Memory B cell (primary cell): ENCODE measurements around the gene CNDP1.

Experiments used
- ATAC-seq: fragments of 150-1000 bp; cut with Tn5 transposase; 2 replicates; pipeline ENCODE4 v1.10.0; 2021; ENCODE audit warnings: low read depth, mild to moderate bottlenecking, moderate library complexity
- DNase-seq, 2 donors: peaks; one replicate each; pipeline ENCODE4 v3.0.0; 2022; ENCODE audit warnings: low spot score in 2 of 2
- H3K27ac Mint-ChIP-seq: one replicate; pipeline ENCODE4 v1.8.0; 2022; ENCODE audit warnings: mild to moderate bottlenecking, moderate library complexity, mixed read lengths
- H3K27me3 Mint-ChIP-seq: one replicate; pipeline ENCODE4 v1.8.0; 2022; ENCODE audit warnings: mixed read lengths
- H3K36me3 Mint-ChIP-seq: one replicate; pipeline ENCODE4 v1.8.0; 2022; ENCODE audit warnings: mild to moderate bottlenecking, mixed read lengths
- H3K4me1 Mint-ChIP-seq: one replicate; pipeline ENCODE4 v1.8.0; 2022; ENCODE audit warnings: mixed read lengths
- H3K4me3 Mint-ChIP-seq: one replicate; pipeline ENCODE4 v1.8.0; 2022; ENCODE audit warnings: mild to moderate bottlenecking, moderate library complexity, mixed read lengths
- H3K9me3 Mint-ChIP-seq: one replicate; pipeline ENCODE4 v1.8.0; 2022; ENCODE audit warnings: mixed read lengths

Gene CNDP1

DNA sequence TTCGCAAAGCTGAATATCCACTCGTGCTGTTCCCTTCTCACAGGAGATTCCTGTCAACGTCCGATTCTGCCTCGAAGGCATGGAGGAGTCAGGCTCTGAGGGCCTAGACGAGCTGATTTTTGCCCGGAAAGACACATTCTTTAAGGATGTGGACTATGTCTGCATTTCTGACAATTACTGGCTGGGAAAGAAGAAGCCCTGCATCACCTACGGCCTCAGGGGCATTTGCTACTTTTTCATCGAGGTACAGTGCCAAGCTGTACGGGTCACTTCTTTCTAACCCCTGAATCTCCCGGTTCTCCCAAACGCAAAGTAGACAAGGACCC, 23.6 kb upstream of the CNDP1 start:
- Mint-ChIP-seq H3K4me3 (no peak overlapping the region), H3K27me3 (no peaks in the 10 kb centered on the region), H3K36me3 (peaks cover 49% of the 10 kb centered on the region), H3K27ac (no peak overlapping the region), H3K9me3 (no peaks in the 10 kb centered on the region), H3K4me1 (peaks cover 12% of the 10 kb centered on the region)
- no peak for ATAC-seq
- no peak for DNase-seq

DNA sequence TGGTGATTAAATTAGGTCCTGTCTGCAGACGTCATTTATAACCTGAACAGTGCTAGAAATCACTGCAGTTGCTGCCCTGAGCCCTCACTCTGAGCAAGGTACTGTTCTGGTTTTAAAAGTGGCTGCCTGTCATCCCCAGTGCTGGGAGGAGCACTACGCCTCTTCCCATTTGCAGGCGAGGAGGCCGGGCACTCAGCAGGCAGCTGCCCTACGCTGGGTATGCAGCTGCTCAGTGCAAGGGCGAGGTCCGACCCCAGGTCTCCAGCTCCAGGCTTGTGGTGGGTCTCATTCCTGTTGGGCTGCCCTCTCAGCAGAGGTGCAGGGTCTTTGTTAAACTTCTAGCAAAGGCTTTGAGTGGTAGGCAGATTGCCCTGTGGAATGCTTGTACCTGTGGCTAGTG, 22.5 kb upstream of the CNDP1 start:
- Mint-ChIP-seq H3K4me1 (peaks cover 9% of the 10 kb centered on the region), H3K36me3 (peaks cover 42% of the 10 kb centered on the region), H3K27ac (no peak overlapping the region), H3K4me3 (no peak overlapping the region), H3K27me3 (no peaks in the 10 kb centered on the region), H3K9me3 (no peaks in the 10 kb centered on the region)
- DNase-seq (no peak), ATAC-seq (no peak)

DNA sequence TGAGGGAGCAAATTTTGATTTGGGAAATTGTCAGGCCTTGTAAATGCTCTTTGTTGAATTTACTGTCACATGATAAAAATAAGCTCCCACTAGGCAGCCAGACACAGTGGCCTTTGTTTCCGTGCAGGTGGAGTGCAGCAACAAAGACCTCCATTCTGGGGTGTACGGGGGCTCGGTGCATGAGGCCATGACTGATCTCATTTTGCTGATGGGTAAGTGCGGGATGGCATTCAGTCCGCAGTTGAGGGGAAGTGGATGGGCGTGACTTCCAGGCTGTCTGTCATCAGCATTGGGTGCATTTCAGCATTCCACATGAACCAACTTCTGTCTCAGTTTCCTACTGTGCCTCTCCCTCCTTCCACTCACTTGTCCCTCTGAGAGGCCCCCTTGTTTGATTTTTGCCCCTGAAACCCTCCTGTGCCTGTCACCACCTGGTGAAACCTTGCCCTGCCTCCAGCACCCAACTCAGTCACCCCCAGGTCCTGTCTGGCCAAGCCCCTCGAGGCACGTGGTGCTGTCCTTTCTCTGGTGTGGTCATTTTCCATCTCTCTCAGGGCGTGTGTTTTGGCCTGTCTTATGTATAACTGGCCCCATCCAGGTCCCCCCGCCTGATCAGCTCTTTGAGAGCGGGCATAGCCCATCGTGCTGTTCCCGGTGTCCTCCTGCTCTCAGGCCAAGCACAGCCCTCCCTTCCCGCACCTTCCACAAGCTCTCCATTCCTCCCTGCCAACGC, 21.8 kb upstream of the CNDP1 start:
- no peaks in the 10 kb centered on the region for H3K27me3 Mint-ChIP-seq
- H3K9me3 Mint-ChIP-seq: no peaks in the 10 kb centered on the region
- H3K4me1 Mint-ChIP-seq: peaks cover 9% of the 10 kb centered on the region
- DNase-seq (no peak), ATAC-seq (no peak)
- no peak overlapping the region for H3K27ac Mint-ChIP-seq
- peaks cover 39% of the 10 kb centered on the region for H3K36me3 Mint-ChIP-seq
- H3K4me3 Mint-ChIP-seq: no peak overlapping the region

DNA sequence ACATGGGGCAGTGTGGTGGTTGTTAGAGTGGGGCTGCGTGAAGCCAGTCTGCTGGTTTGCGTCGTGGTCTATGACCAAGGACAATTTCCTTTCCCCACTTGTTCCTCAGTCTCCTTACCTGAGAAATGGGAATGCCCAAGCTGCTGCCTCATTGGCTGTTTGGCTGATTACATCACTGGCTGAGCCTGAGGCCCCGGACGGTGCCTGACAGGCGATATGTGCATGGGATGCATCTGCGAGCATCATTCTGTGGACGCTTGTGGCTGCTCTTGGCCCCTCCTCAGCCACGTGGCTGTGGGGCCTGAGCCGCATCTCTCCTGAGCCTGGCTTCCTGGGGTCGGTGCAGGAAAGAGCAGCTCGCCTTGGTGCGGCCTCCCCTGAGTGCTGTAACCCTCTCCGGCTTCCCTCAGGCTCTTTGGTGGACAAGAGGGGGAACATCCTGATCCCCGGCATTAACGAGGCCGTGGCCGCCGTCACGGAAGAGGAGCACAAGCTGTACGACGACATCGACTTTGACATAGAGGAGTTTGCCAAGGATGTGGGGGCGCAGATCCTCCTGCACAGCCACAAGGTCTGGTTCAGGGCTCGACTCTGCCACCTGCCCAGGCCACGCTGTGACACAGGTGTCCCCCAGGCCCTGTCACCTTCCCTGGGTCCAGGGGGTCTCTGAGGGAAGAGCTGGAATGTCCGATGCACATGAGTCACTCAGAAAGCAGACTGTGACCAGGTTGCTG, 21.0 kb upstream of the CNDP1 start:
- H3K4me1 Mint-ChIP-seq: peaks cover 9% of the 10 kb centered on the region
- peaks cover 38% of the 10 kb centered on the region for H3K36me3 Mint-ChIP-seq
- H3K27ac Mint-ChIP-seq: no peak overlapping the region
- no peaks in the 10 kb centered on the region for H3K9me3 Mint-ChIP-seq
- no peak overlapping the region for H3K4me3 Mint-ChIP-seq
- no peaks in the 10 kb centered on the region for H3K27me3 Mint-ChIP-seq
- ATAC-seq: no peak
- no peak for DNase-seq

DNA sequence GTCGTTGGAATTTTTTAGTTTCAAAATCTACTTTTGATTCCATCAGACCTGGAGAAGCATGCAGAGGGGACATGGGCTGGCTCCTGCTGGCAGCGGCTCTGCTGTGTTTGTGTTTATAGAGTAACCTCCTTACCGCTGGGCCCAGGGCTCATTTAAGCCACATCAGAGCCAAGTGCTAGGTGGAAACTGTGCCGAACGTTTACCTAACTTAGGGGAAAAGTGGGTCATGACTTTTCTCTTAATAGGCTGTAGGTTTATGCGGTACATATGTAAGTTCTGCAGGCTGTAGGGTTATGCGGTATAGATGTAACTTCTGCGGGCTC, 20.5 kb upstream of the CNDP1 start:
- ATAC-seq (no peak), DNase-seq (no peak)
- Mint-ChIP-seq H3K9me3 (no peaks in the 10 kb centered on the region), H3K4me3 (no peak overlapping the region), H3K36me3 (peaks cover 40% of the 10 kb centered on the region), H3K4me1 (peaks cover 9% of the 10 kb centered on the region), H3K27me3 (no peaks in the 10 kb centered on the region), H3K27ac (no peak overlapping the region)

DNA sequence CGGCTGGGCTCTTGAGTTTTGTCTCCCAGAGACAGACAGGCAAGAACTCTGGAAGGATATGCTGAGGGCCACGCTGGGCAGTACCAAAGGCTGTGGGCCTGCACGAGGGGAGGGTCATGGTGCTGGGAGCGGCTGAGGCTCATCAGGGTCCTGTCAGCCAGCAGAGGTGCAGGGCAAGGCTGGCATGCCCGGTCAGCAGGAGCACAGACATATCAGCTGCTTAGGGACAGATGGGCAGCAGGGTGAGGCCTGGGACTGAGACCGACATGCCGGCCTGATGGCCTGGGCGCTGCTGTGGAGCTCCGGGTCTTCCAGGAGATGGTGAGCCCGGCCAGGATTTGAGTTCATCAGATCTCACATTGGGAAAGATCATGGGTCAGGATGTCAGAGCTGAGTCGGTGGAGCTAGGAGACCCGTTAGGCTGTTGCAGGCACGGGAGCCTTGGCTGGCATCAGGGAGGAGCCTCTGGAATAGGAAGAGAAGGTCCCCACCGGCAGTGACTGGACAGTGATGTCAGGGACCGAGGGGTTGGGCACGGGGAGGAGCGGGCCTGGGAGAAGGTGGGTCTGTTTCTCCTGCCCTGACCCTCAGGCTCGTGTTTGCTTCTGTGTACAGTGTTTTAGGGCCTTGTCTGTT, 19.3 kb upstream of the CNDP1 start:
- H3K27ac Mint-ChIP-seq: no peak overlapping the region
- H3K36me3 Mint-ChIP-seq: peaks cover 46% of the 10 kb centered on the region

DNA sequence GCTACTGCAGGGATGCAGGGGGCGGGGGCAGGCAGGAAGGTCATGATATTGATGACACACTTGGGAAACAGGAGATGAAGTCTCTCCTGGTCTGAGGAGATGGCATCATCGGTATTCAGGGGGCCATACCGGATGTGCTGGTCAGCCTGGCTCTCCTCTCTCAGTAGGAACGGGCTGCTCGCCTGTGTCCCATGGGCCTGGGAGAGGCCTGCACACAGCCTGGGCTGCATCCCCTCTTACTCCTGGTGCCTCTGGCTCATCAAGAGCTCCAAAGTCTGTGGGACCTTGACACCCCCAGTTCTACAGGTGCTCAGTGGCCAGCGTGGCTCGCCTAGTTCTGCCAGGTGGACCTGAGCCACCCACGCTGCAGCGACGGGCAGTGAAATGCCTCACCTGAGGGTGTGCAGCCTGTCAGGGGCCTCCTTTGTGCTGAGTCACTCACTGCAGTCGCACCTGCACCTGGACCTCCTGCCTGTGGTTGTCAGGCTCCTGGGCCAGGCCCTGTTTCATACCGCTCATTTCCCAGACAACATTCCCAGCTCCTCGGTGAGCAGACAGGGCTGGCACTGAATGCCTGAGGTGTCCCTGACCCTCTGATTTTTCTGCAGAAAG, 18.6 kb upstream of the CNDP1 start:
- H3K36me3 Mint-ChIP-seq: peaks cover 51% of the 10 kb centered on the region
- no peaks in the 10 kb centered on the region for H3K9me3 Mint-ChIP-seq
- H3K27ac Mint-ChIP-seq: no peak overlapping the region
- DNase-seq (no peak), ATAC-seq (no peak)
- H3K4me1 Mint-ChIP-seq: peaks cover 9% of the 10 kb centered on the region
- no peaks in the 10 kb centered on the region for H3K27me3 Mint-ChIP-seq
- no peak overlapping the region for H3K4me3 Mint-ChIP-seq

More for the DNA sequence above, 19.3 kb upstream of the CNDP1 start:
- no peaks in the 10 kb centered on the region for H3K9me3 Mint-ChIP-seq
- ATAC-seq: no peak
- peaks cover 9% of the 10 kb centered on the region for H3K4me1 Mint-ChIP-seq
- H3K4me3 Mint-ChIP-seq: no peak overlapping the region
- no peak for DNase-seq
- no peaks in the 10 kb centered on the region for H3K27me3 Mint-ChIP-seq

DNA sequence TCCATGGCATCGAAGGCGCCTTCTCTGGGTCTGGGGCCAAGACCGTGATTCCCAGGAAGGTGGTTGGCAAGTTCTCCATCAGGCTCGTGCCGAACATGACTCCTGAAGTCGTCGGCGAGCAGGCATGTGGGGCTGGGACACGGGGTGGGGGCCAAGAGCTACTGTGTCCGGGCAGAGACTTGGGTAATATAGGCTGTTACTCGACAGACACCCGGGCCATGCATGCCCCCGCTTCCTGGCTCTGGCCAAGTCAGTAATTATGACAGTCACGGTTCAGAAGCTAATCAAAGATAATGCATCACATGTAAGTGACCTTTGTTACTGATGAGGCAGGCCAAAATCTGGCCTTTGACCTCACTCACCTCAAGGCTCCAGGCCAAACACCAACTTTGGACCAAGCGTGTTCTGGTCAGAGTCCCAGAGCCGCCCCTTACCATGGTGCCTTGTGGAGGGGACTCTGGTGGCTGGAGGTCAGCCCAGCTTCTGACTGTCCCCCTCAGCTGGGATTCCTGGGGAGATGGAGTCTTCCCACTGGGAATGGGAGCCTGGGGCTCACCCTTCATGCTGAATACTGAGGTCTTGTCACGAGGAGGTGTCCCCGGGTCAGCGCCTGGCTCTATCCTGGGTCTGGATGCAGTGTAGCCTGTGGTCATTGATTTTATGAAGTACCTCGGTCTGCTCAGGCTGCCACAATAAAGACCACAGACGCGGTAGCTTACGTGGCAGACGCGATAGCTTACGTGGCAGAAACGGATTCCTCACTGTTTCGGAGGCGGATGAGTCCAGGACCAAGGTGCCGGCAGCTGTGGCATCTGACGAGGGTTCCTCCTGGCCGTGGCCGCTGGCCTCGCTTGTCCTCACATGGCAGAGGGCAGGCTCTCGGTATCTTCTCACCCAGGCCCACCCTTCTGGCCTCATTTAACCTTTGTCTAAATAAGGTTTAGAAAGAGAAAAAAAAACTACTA, 17.7 kb upstream of the CNDP1 start:
- DNase-seq (no peak), ATAC-seq (no peak)
- Mint-ChIP-seq H3K4me1 (peaks cover 9% of the 10 kb centered on the region), H3K27me3 (no peaks in the 10 kb centered on the region), H3K27ac (no peak overlapping the region), H3K9me3 (no peaks in the 10 kb centered on the region), H3K36me3 (peaks cover 57% of the 10 kb centered on the region), H3K4me3 (no peak overlapping the region)

DNA sequence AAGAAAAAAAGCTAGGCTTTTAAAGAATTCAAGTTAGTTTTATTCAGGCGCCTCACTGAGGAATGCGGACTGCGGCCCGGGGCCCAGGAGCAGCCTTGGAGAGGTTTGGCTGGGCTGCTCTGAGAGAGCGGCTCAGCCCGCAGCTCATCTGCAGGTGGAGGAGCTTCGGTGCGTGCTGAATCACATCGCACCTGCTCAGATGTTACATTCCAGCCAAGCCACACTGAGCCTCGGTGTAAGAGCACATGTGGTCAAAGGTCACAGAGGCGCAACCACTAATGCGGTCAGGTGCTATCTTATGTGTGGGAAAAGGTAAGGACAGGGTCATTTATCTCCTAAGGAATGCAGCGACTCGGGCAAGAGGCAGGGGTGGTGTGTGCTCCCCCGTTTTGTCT, 17.1 kb upstream of the CNDP1 start:
- no peaks in the 10 kb centered on the region for H3K9me3 Mint-ChIP-seq
- ATAC-seq (no peak), DNase-seq (no peak)
- no peak overlapping the region for H3K4me3 Mint-ChIP-seq
- no peak overlapping the region for H3K27ac Mint-ChIP-seq
- H3K4me1 Mint-ChIP-seq: peaks cover 9% of the 10 kb centered on the region
- H3K36me3 Mint-ChIP-seq: peaks cover 60% of the 10 kb centered on the region
- H3K27me3 Mint-ChIP-seq: no peaks in the 10 kb centered on the region

DNA sequence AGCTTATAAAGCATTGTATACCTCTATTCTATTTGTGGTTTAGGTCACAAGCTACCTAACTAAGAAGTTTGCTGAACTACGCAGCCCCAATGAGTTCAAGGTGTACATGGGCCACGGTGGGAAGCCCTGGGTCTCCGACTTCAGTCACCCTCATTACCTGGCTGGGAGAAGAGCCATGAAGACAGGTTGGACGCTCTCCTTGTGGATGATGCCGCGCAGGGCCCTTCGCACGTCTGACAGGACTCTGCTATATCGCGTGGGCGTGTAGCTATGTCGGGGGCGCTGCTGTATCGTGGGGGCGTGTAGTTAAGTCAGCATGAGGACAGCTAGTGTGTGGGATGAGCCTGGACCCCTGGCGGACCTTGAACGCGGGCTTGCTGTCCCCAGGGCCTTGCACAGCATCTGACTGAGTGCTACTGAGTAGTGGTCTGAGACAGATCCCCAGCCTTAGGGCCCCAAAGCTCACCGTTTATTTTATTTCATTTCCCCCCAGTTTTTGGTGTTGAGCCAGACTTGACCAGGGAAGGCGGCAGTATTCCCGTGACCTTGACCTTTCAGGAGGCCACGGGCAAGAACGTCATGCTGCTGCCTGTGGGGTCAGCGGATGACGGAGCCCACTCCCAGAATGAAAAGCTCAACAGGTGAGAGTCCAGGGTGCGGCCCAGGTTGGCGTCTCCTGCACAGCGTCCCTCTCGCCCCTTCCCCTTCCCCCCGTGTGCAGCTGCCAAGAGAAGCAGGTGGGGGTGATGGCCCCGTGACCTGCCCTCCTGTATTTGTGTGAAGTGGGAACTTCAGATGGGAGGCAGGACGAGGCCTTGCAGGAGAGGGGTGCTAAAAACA, 15.6 kb upstream of the CNDP1 start:
- Mint-ChIP-seq H3K4me1 (peaks cover 6% of the 10 kb centered on the region), H3K9me3 (no peaks in the 10 kb centered on the region), H3K27me3 (no peaks in the 10 kb centered on the region), H3K4me3 (no peak overlapping the region), H3K36me3 (peaks cover 48% of the 10 kb centered on the region), H3K27ac (no peak overlapping the region)
- no peak for ATAC-seq
- no peak for DNase-seq

DNA sequence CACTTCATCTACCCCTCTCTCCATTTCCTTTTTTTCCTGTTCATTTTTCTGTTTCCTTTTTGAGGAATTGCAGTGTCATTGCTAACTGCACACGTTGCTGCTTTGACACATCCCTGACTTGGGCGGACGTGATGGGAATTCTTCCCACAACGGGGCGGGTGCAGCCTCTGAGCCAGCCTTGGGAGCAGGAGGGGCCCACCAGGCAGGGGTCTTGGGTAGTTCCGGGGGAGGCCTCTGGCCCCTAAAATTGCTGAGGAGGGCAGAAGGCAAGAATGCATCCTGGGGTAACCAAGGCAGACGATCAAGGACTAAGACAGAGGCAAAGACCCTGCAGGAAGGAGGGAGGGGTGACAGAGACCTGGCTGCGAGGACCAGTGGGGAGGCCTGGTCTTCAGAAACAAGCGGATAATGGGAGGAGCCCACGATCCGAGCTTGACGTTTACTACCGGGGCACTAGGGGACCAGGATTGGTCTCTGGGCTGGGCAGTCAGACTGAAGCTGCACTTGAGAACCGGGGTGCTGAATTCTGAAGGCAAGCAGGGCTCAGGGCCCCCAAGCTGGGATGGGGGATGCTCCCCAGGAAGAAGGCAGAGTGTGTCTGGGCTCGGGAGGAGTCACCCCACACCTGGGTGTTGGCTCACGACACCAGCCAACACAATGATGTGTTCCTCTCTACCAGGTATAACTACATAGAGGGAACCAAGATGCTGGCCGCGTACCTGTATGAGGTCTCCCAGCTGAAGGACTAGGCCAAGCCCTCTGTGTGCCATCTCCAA, 14.8 kb upstream of the CNDP1 start:
- Mint-ChIP-seq H3K9me3 (no peaks in the 10 kb centered on the region), H3K27ac (no peak overlapping the region), H3K36me3 (peaks cover 47% of the 10 kb centered on the region), H3K27me3 (no peaks in the 10 kb centered on the region), H3K4me1 (peaks cover 5% of the 10 kb centered on the region), H3K4me3 (no peak overlapping the region)
- DNase-seq: no peak
- no peak for ATAC-seq

DNA sequence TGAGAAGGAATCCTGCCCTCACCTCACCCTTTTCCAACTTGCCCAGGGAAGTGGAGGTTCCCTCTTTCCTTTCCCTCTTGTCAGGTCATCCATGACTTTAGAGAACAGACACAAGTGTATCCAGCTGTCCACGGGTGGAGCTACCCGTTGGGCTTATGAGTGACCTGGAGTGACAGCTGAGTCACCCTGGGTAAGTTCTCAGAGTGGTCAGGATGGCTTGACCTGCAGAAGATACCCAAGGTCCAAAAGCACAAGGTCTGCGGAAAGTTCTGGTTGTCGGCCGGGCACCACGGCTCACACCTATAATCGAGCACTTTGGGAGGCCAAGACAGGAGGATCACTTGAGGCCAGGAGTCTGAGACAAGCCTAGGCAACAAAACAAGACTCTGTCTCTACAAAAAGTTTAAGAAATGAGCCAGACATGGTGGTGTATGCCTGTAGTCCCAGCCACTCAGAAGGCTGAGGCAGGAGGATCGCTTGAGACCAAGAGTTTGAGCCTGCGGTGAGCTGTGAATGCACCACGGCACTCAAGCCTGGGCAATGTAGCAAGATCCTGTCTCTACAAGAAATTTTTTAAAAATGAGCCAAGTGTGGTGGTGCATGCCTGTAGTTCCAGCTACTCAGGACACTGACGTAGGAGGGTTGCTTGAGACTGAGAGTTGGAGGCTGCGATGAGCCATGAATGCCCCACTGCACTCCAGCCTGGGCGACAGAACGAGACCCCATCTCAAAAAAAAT, 14.0 kb upstream of the CNDP1 start:
- Mint-ChIP-seq H3K27me3 (no peaks in the 10 kb centered on the region), H3K36me3 (peaks cover 43% of the 10 kb centered on the region), H3K27ac (no peak overlapping the region), H3K9me3 (no peaks in the 10 kb centered on the region), H3K4me3 (no peak overlapping the region), H3K4me1 (no peaks in the 10 kb centered on the region)
- DNase-seq (no peak), ATAC-seq (no peak)
